22Rv1 (cell line): Measurements from ENCODE around the gene RAB11FIP2.

Experiments used
- H3K27ac ChIP-seq: fragments of 450-650 bp; 2 replicates; pipeline ENCODE4 v1.5.1; 2017
- ZFX ChIP-seq: fragments of 450-650 bp; IDR thresholded peaks from 2 replicates; pipeline ENCODE4 v1.6.1; 2017; ENCODE audit warnings: antibody characterized with exemption, borderline replicate concordance
- TF ChIP-seq, protein P1 (sequence below): fragments of 450-650 bp; IDR thresholded peaks from 2 replicates; pipeline ENCODE4 v1.5.1; 2017; ENCODE audit warnings: mild to moderate bottlenecking

The RAB11FIP2 gene

GRCh38 chr10:117987244-117987909 is 59.4 kb downstream of the RAB11FIP2 start:
- no peak for TF ChIP-seq ZFX
- TF ChIP-seq, protein P1, sequence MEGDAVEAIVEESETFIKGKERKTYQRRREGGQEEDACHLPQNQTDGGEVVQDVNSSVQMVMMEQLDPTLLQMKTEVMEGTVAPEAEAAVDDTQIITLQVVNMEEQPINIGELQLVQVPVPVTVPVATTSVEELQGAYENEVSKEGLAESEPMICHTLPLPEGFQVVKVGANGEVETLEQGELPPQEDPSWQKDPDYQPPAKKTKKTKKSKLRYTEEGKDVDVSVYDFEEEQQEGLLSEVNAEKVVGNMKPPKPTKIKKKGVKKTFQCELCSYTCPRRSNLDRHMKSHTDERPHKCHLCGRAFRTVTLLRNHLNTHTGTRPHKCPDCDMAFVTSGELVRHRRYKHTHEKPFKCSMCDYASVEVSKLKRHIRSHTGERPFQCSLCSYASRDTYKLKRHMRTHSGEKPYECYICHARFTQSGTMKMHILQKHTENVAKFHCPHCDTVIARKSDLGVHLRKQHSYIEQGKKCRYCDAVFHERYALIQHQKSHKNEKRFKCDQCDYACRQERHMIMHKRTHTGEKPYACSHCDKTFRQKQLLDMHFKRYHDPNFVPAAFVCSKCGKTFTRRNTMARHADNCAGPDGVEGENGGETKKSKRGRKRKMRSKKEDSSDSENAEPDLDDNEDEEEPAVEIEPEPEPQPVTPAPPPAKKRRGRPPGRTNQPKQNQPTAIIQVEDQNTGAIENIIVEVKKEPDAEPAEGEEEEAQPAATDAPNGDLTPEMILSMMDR: no peak
- no peak overlapping the region for H3K27ac ChIP-seq

GRCh38 chr10:117983961-117984360 is 62.8 kb downstream of the RAB11FIP2 start:
- H3K27ac ChIP-seq: no peak overlapping the region
- TF ChIP-seq, protein P1: no peak
- no peak for TF ChIP-seq ZFX

- no peak for TF ChIP-seq ZFX
- TF ChIP-seq, protein P1: no peak
- no peak overlapping the region for H3K27ac ChIP-seq
Observed at GRCh38 chr10:117980755-117981702, 65.7 kb downstream of the RAB11FIP2 start.

- TF ChIP-seq, protein P1: no peak
- TF ChIP-seq ZFX: no peak
- H3K27ac ChIP-seq: no peak overlapping the region
Observed at GRCh38 chr10:117980216-117980615, 66.5 kb downstream of the RAB11FIP2 start.

DNA sequence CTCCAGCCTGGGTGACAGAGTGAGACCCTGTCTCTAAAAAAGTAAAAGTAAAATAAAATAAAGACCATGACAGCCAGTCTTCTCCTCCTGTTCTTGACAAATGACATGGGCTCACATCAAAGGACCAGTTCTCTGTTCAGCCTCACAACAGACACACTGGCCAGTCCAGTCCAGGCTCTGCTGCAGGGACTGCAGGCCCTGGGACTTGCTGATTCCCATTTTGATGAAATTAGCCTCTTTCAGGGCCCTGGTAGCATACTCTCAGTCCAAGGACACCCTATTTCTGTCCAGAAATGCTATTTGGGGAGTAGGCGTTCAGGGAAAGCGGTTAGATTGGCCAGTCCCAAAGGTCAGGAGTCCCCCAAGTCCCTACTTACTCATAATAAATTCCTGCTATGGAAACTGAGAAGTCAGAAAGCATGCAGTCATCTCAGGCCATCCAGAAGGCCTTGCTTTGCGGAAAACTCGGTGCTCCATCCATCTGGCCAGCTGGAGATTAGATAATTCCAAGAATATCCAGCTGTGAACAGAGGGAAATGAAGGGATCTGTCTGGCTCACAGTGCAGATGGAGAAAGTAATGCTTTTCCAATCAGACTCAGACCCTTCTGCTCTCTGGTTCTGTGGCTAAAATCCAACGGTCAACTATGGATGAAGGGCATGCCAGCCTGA is 74.4 kb downstream of the RAB11FIP2 start:
- TF ChIP-seq ZFX: no peak
- TF ChIP-seq, protein P1: no peak
- no peak overlapping the region for H3K27ac ChIP-seq

GRCh38 chr10:117970962-117971361 is 75.8 kb downstream of the RAB11FIP2 start:
- no peak for TF ChIP-seq ZFX
- TF ChIP-seq, protein P1: no peak

GRCh38 chr10:117969592-117969991 is 77.1 kb downstream of the RAB11FIP2 start:
- TF ChIP-seq, protein P1: no peak
- no peak for TF ChIP-seq ZFX
- H3K27ac ChIP-seq: no peak overlapping the region

More at GRCh38 chr10:117970962-117971361, 75.8 kb downstream of the RAB11FIP2 start:
- no peak overlapping the region for H3K27ac ChIP-seq
